Measurements from ENCODE around the gene RPS6KA5. TPM values are rescaled to one million over a fixed set of nuclear protein-coding genes. Genes with fewer than 3 reads are reported as not detected.

The RPS6KA5 gene
- total RNA-seq, 1 donor from 2014 or later = 11.3 TPM

- Histone ChIP-seq H3K4me1 (peaks cover 13% of the 10 kb centered on the region), H3K4me3 (no peak overlapping the region), H3K9me3 (no peaks in the 10 kb centered on the region), H3K27ac (no peak overlapping the region), H3K27me3 (ENCODE audit: low read depth) (no peaks in the 10 kb centered on the region), H3K36me3 (no peaks in the 10 kb centered on the region)
- no peak for TF ChIP-seq CTCF (IDR thresholded peaks at IDR 0.05)
- no peak for DNase-seq
- intact Hi-C loops (cut with DNase I) = no loop called here
- ATAC-seq = no peak
Measured at GRCh38 chr14:91055016-91055415, 5.4 kb downstream of the RPS6KA5 start.

DNA sequence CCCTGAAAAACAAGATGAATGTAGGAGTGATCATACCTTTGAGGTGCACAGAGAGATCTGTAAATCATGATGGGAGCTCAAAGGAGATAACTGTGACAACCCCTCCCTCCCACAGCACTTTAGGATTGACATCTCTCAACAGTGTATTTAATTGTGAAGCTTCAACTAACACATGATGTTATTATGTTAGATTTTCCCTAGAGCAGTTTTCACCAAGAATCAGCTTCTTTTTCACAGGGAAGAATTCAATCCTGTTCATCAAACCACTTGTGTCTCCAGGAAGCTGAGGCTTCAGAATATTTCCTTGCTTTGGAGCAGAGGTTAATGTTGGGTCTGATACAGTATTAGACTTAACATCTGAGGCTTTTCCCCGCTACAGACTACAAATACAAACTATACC lies 11.8 kb downstream of the RPS6KA5 start:
- no peak overlapping the region for H3K27ac ChIP-seq
- no peaks in the 10 kb centered on the region for H3K36me3 ChIP-seq
- H3K4me1 ChIP-seq = peaks cover 14% of the 10 kb centered on the region
- no peak overlapping the region for H3K4me3 ChIP-seq
- DNase-seq (no peak), ATAC-seq (no peak)
- H3K9me3 ChIP-seq = no peaks in the 10 kb centered on the region
- intact Hi-C loops (cut with DNase I) = no loop called here
- H3K27me3 ChIP-seq (ENCODE audit: low read depth) = no peaks in the 10 kb centered on the region
- no peak for TF ChIP-seq CTCF (IDR thresholded peaks at IDR 0.05)

DNA sequence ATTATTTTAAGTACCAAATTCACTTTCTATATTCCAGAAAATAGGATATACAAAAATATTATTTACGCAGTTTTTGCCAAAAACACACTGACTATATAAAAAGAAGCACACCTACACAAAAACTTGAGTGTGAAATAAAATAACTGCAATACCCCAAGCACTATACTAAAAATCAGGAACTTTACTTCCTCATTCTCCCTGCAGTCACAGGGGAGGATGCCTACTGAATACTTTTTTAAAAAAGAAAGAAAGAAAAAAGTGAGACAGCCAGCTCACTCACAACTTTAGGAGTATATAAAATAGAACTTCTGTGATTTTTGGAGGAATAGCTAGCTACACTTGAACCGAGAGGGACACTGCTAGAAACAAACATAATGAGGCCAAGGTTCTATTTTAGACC lies 12.2 kb downstream of the RPS6KA5 start:
- H3K36me3 ChIP-seq = no peaks in the 10 kb centered on the region
- ATAC-seq = no peak
- H3K27ac ChIP-seq = no peak overlapping the region
- TF ChIP-seq CTCF (IDR thresholded peaks at IDR 0.05) = no peak
- no peak for DNase-seq
- no peaks in the 10 kb centered on the region for H3K9me3 ChIP-seq
- H3K27me3 ChIP-seq (ENCODE audit: low read depth) = no peaks in the 10 kb centered on the region
- intact Hi-C loops (cut with DNase I) = no loop called here
- H3K4me3 ChIP-seq = no peak overlapping the region
- H3K4me1 ChIP-seq = peaks cover 14% of the 10 kb centered on the region

GRCh38 chr14:91047174-91047753 lies 13.2 kb downstream of the RPS6KA5 start:
- no peak for DNase-seq
- Histone ChIP-seq H3K27ac (no peak overlapping the region), H3K4me1 (peaks cover 14% of the 10 kb centered on the region), H3K4me3 (no peak overlapping the region), H3K27me3 (ENCODE audit: low read depth) (no peaks in the 10 kb centered on the region), H3K9me3 (no peaks in the 10 kb centered on the region), H3K36me3 (no peaks in the 10 kb centered on the region)
- TF ChIP-seq CTCF (IDR thresholded peaks at IDR 0.05) = no peak
- ATAC-seq = peak; percentile 49 to 56
- intact Hi-C loops (cut with DNase I) = no loop called here

- no peak for ATAC-seq
- intact Hi-C loops (cut with DNase I) = no loop called here
Measured at GRCh38 chr14:91046488-91047072, 13.9 kb downstream of the RPS6KA5 start.

More at GRCh38 chr14:91046488-91047072, 13.9 kb downstream of the RPS6KA5 start:
- H3K27ac ChIP-seq = no peak overlapping the region
- peaks cover 14% of the 10 kb centered on the region for H3K4me1 ChIP-seq
- no peak overlapping the region for H3K4me3 ChIP-seq
- no peak for DNase-seq
- H3K9me3 ChIP-seq = no peaks in the 10 kb centered on the region
- H3K36me3 ChIP-seq = no peaks in the 10 kb centered on the region
- H3K27me3 ChIP-seq (ENCODE audit: low read depth) = no peaks in the 10 kb centered on the region
- no peak for TF ChIP-seq CTCF (IDR thresholded peaks at IDR 0.05)
